Right cardiac atrium (tissue), 5 donors: ENCODE data around the gene CCDC124. TPM values are rescaled to one million over a fixed set of nuclear protein-coding genes. Genes with fewer than 3 reads are reported as not detected.
A peak's percentile ranks its signal among the peaks of the same experiment; 100 is the strongest.
"Not testable (repeated sequence)": the region's sequence is repeated elsewhere in the genome, so short reads cannot be mapped to it uniquely, and the experiment has no call there.

Experiments used
- ATAC-seq, 2 donors: fragments of 200-7000 bp; cut with Tn5 transposase; one replicate each; pipeline versions ENCODE4 v1.8.0 to v1.9.1; 2020; ENCODE audit warnings: moderate library complexity in 2 of 2, mild to moderate bottlenecking in 1 of 2
- DNase-seq, 3 donors: peaks; one replicate each; pipeline ENCODE4 v3.0.0-alpha.2; 2020
- H3K27ac ChIP-seq: one replicate; pipeline ENCODE4 v1.5.1; 2013; ENCODE audit warnings: mild to moderate bottlenecking, low read length, control low read depth, moderate library complexity
- H3K27me3 ChIP-seq: one replicate; pipeline ENCODE4 v1.6.1; 2013; ENCODE audit not compliant: control insufficient read depth, insufficient read depth
- H3K4me1 ChIP-seq: one replicate; pipeline ENCODE4 v1.6.1; 2013; ENCODE audit warnings: low read length; ENCODE audit not compliant: control insufficient read depth, insufficient read depth
- H3K4me3 ChIP-seq: one replicate; pipeline ENCODE4 v1.5.1; 2013; ENCODE audit warnings: low read length, control low read depth
- H3K9me3 ChIP-seq: one replicate; pipeline ENCODE4 v1.6.1; 2013; ENCODE audit warnings: low read length; ENCODE audit not compliant: control insufficient read depth
- WGBS: extraction: QIAGEN DNeasy Blood & Tissue Kit; methylation state at CpG from one replicate; pipeline ENCODE4 v1.1.7; 2013; 5-methylcytosine and 5-hydroxymethylcytosine counted together
- intact Hi-C, 4 donors: fragments of 100-400 bp; cut with DNase I; formaldehyde crosslinking; loops; one replicate each; pipeline versions ENCODE4 v1.11.0 to v1.14.0; 2022 to 2023
- polyA plus RNA-seq: library from polyadenylated mRNA; stranded (reverse); fragments of 200-250 nt; gene quantifications from one replicate; pipeline ENCODE4 v1.2.3, GENCODE V29; 2013
- total RNA-seq, 4 donors: library from RNA; stranded (reverse); fragmentation: NEBNext Ultra II Directional; extraction: Animal tissue kit (Norgen Biotek cat#: 25700); gene quantifications; one replicate each; pipeline ENCODE4 v1.2.1, GENCODE V29; 2021
- donor health status: healthy with polysubstance abuse.
- donor health status: DM: no; HTN: yes; CAD: no.
- donor health status: DM: no; HTN: no; CAD: no.
- donor health status: DM: no; HTN: yes; CAD: no; lungs with severe emphysema.
- donor health status: DM: yes; HTN: yes; CAD: no.

The CCDC124 gene
- total and polyA plus RNA-seq, 5 donors: 76.1 to 136 (median 78.8) TPM

GRCh38 chr19:17973759-17974158 lies 40.9 kb downstream of the CCDC124 start:
- Histone ChIP-seq H3K27me3 (no peaks in the 10 kb centered on the region), H3K9me3 (no peaks in the 10 kb centered on the region), H3K4me1 (no peaks in the 10 kb centered on the region), H3K27ac (no peak overlapping the region), H3K4me3 (no peak overlapping the region)
- intact Hi-C loops: no loop called here
- 95% methylated on average over 23 of the region's 23 CpGs for WGBS
- no peak for DNase-seq
- no peak for ATAC-seq

DNA sequence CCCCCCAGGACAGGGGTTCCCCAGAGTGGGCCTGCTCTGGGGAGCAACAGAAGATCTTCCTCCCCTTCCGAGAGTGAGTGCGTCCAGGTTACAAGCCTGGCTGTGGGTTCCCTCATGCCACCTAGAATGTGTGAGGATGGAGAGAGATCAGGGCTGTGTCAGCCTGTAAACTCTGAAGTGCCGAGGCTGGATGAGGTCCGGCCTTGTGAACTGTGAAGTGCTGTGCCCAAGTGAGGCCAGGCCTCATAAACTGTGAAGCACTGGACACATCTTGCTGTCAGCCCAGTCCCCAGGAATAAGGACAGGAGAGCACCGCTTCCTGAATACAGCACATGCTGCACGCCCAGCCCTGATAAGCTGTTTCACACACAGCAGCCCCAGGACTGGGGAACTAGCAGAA lies 41.7 kb downstream of the CCDC124 start:
- 84% methylated on average over 6 of the region's 6 CpGs for WGBS

GRCh38 chr19:17975032-17975431 lies 42.2 kb downstream of the CCDC124 start:
- no peaks in the 10 kb centered on the region for H3K4me1 ChIP-seq
- H3K27me3 ChIP-seq: no peaks in the 10 kb centered on the region
- no peak for DNase-seq
- H3K9me3 ChIP-seq: no peaks in the 10 kb centered on the region
- H3K27ac ChIP-seq: no peak overlapping the region
- no peak for ATAC-seq
- 83% methylated on average over 8 of the region's 8 CpGs for WGBS
- intact Hi-C loops: no loop called here
- no peak overlapping the region for H3K4me3 ChIP-seq

More for the DNA sequence above, 41.7 kb downstream of the CCDC124 start:
- DNase-seq (no peak), ATAC-seq (no peak)
- Histone ChIP-seq H3K27me3 (no peaks in the 10 kb centered on the region), H3K27ac (no peak overlapping the region), H3K9me3 (no peaks in the 10 kb centered on the region), H3K4me3 (no peak overlapping the region), H3K4me1 (no peaks in the 10 kb centered on the region)
- intact Hi-C loops: no loop called here

- intact Hi-C loops: no loop called here
- no peaks in the 10 kb centered on the region for H3K27me3 ChIP-seq
- 84% methylated on average over 4 of the region's 4 CpGs for WGBS
Measured at GRCh38 chr19:17977021-17977420, 44.2 kb downstream of the CCDC124 start.

DNA sequence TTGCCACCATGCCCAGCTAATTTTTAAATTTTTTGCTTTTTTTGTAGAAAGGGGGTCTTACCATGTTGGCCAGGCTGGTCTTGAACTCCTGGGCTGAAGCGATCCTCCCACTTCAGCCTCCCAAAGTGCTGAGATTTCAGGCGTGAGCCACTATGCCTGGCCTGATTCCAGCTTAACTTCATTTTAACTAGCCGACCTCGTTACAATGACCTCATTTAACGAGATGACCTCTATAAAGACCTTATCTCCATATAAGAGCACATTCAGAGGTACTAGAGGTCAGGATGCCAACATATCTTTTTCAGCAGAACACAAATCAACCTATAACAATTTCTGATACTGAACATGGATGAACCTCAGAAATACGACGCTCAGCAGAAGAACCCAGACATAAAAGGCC lies 44.7 kb downstream of the CCDC124 start:
- no peak for ATAC-seq
- Histone ChIP-seq H3K27ac (no peak overlapping the region), H3K4me3 (no peak overlapping the region), H3K27me3 (no peaks in the 10 kb centered on the region), H3K9me3 (no peaks in the 10 kb centered on the region), H3K4me1 (no peaks in the 10 kb centered on the region)
- WGBS: 58% methylated on average over 7 of the region's 7 CpGs
- no peak for DNase-seq
- intact Hi-C loops: no loop called here

More at GRCh38 chr19:17977021-17977420, 44.2 kb downstream of the CCDC124 start:
- no peak overlapping the region for H3K4me3 ChIP-seq
- no peaks in the 10 kb centered on the region for H3K9me3 ChIP-seq
- no peak for DNase-seq
- no peaks in the 10 kb centered on the region for H3K4me1 ChIP-seq
- H3K27ac ChIP-seq: no peak overlapping the region
- ATAC-seq: no peak

GRCh38 chr19:17981611-17982010 lies 48.8 kb downstream of the CCDC124 start:
- no peak for ATAC-seq
- intact Hi-C loops: no loop called here
- no peak for DNase-seq
- Histone ChIP-seq H3K9me3 (no peaks in the 10 kb centered on the region), H3K27me3 (no peaks in the 10 kb centered on the region), H3K4me3 (no peak overlapping the region), H3K4me1 (no peaks in the 10 kb centered on the region), H3K27ac (no peak overlapping the region)
- 91% methylated on average over 38 of the region's 38 CpGs for WGBS

GRCh38 chr19:17982430-17982829 lies 49.6 kb downstream of the CCDC124 start:
- Histone ChIP-seq H3K27ac (no peak overlapping the region), H3K4me3 (no peak overlapping the region), H3K4me1 (no peaks in the 10 kb centered on the region), H3K9me3 (no peaks in the 10 kb centered on the region), H3K27me3 (no peaks in the 10 kb centered on the region)
- no peak for ATAC-seq
- WGBS: 74% methylated on average over 22 of the region's 22 CpGs
- intact Hi-C loops: no loop called here
- no peak for DNase-seq

DNA sequence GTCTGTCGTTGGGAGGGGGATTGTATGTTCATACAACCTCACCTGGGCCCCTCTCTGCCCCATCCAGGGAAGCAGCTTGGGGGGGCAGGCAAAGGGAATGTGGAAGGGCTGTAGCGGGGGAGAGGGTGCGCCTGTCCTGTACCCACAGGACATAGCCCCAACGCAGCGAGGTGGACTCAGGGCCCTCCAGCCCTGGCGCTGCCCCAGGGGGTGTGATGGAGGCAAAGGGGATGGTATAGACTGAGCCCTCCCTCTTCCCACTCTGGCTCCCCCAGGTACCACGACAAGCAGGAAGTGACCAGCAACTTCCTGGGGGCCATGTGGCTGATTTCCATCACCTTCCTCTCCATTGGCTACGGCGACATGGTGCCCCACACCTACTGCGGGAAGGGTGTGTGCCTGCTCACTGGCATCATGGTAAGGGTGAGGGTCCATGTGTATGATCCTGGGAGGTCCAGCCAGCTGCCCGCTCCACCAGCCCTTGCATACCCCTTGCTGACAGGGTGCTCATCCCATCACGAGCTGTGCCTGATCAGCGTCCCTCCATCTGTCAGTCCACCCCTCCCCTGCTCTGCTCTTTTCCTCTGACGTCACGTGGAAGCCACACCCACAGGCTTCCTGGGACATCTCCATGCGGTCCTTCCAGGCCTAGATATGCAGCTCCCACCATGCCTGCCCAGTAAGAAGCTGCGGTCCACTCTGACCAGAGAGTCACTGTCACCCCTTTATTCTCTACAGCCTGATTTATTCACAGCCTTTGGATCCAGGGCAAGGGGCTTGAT lies 52.4 kb downstream of the CCDC124 start:
- WGBS: 65% methylated on average over 17 of the region's 17 CpGs
- ATAC-seq: peak in 1 of 2 donors; percentile 22
- intact Hi-C loops: loop anchor here in 1 of 4 donors (5.0 kb wide), 1 partner anchor 33 kb away; no protein-coding TSS in a partner anchor
- no peaks in the 10 kb centered on the region for H3K9me3 ChIP-seq
- H3K4me3 ChIP-seq: no peak overlapping the region
- no peaks in the 10 kb centered on the region for H3K4me1 ChIP-seq
- no peak overlapping the region for H3K27ac ChIP-seq
- H3K27me3 ChIP-seq: no peaks in the 10 kb centered on the region
- no peak for DNase-seq

- peak in 1 of 3 donors; percentile 7 for DNase-seq
- H3K9me3 ChIP-seq, H3K4me3 ChIP-seq, H3K27ac ChIP-seq, ATAC-seq, H3K4me1 ChIP-seq, H3K27me3 ChIP-seq: not testable (repeated sequence)
- 68% methylated on average over 8 of the region's 8 CpGs for WGBS
- intact Hi-C loops: loop anchor here in 1 of 4 donors (5.0 kb wide), 1 partner anchor 34 kb away; no protein-coding TSS in a partner anchor
Measured at GRCh38 chr19:17986569-17986968, 53.8 kb downstream of the CCDC124 start.

DNA sequence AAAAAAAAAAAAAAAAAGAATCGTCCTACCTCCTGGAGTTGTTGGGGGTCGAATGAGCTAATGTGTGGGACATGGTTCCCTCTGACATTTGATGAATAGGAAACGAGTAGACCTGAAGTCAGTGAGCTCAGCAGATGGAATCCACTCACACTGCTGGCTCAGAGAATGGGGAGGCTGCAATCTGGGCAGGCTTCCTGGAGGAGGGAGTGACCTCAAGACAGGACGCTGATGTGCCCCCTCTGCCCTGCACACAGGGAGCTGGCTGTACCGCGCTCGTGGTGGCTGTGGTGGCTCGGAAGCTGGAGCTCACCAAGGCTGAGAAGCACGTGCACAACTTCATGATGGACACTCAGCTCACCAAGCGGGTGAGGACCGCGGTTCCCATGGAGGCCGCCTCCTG lies 55.3 kb downstream of the CCDC124 start:
- Histone ChIP-seq H3K4me1 (no peaks in the 10 kb centered on the region), H3K4me3 (no peak overlapping the region), H3K27me3 (no peaks in the 10 kb centered on the region), H3K9me3 (no peaks in the 10 kb centered on the region), H3K27ac (no peak overlapping the region)
- peak in 1 of 3 donors; percentile 20 for DNase-seq
- no peak for ATAC-seq
- WGBS: 92% methylated on average over 13 of the region's 13 CpGs
- intact Hi-C loops: loop anchor here in 1 of 4 donors (5.0 kb wide), 1 partner anchor 36 kb away; no protein-coding TSS in a partner anchor

DNA sequence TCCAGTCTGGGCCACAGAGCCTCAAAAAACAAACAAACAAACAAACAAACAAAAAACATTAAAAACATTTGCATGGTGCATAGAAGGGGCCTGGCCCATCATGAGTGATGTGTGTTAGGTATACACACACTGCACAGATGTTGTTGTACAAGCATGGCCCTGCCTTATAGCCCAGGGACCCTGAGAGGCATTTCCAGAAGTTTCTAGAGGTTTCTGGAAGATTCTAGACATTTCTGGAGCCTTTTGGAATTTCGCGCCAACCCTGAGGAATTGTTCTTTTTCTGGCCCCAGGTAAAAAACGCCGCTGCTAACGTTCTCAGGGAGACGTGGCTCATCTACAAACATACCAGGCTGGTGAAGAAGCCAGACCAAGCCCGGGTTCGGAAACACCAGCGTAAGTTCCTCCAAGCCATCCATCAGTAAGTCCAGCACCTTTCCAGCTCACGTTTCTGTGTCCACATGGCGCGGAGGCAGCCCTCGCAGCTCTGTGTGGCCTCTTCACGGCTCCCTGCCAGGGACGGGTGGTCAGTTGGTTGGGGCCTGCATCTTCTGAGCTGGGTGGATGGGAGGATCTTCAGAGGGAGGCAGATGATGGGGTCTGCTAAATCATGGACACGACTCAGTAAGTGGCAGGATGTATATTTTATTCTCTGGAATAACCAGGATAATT lies 56.7 kb downstream of the CCDC124 start:
- WGBS: 89% methylated on average over 16 of the region's 16 CpGs
- H3K4me3 ChIP-seq: no peak overlapping the region
- H3K9me3 ChIP-seq: no peaks in the 10 kb centered on the region
- DNase-seq (no peak), ATAC-seq (no peak)
- H3K27me3 ChIP-seq: no peaks in the 10 kb centered on the region
- intact Hi-C loops: loop anchor here in 2 of 4 donors (5.0 to 10.0 kb wide), 2 partner anchors 37 to 125 kb away; no protein-coding TSS in a partner anchor
- H3K27ac ChIP-seq: no peak overlapping the region
- no peaks in the 10 kb centered on the region for H3K4me1 ChIP-seq
